Adipocyte (in vitro differentiated cells): Measurements from ENCODE around the gene JDP2.

Source experiments
- DNase-seq: peaks from one replicate; pipeline ENCODE4 v3.0.0-alpha.2; 2015; ENCODE audit warnings: low read depth
- H3K27me3 ChIP-seq: replicated peaks from 2 replicates; pipeline ENCODE4 v1.7.0; 2013; ENCODE audit warnings: mild to moderate bottlenecking, low read length, moderate library complexity; ENCODE audit not compliant: control insufficient read depth, insufficient read depth
- H3K36me3 ChIP-seq: 2 replicates; pipeline ENCODE4 v1.7.0; 2013; ENCODE audit warnings: low read length, mild to moderate bottlenecking, moderate library complexity; ENCODE audit not compliant: control insufficient read depth, insufficient read depth, severe bottlenecking
- H3K4me1 ChIP-seq: 2 replicates; pipeline ENCODE4 v1.7.0; 2013; ENCODE audit warnings: mild to moderate bottlenecking, low read length, moderate library complexity; ENCODE audit not compliant: control insufficient read depth, insufficient read depth
- H3K4me3 ChIP-seq: 2 replicates; pipeline ENCODE4 v1.7.0; 2013; ENCODE audit warnings: mild to moderate bottlenecking, low read length, moderate library complexity
- H3K9ac ChIP-seq: 2 replicates; pipeline ENCODE4 v1.7.0; 2013; ENCODE audit warnings: mild to moderate bottlenecking, low read length, moderate library complexity
- H3K9me3 ChIP-seq: 2 replicates; pipeline ENCODE4 v1.7.0; 2013; ENCODE audit warnings: mild to moderate bottlenecking, low read length, moderate library complexity; ENCODE audit not compliant: control insufficient read depth

Gene JDP2

DNA sequence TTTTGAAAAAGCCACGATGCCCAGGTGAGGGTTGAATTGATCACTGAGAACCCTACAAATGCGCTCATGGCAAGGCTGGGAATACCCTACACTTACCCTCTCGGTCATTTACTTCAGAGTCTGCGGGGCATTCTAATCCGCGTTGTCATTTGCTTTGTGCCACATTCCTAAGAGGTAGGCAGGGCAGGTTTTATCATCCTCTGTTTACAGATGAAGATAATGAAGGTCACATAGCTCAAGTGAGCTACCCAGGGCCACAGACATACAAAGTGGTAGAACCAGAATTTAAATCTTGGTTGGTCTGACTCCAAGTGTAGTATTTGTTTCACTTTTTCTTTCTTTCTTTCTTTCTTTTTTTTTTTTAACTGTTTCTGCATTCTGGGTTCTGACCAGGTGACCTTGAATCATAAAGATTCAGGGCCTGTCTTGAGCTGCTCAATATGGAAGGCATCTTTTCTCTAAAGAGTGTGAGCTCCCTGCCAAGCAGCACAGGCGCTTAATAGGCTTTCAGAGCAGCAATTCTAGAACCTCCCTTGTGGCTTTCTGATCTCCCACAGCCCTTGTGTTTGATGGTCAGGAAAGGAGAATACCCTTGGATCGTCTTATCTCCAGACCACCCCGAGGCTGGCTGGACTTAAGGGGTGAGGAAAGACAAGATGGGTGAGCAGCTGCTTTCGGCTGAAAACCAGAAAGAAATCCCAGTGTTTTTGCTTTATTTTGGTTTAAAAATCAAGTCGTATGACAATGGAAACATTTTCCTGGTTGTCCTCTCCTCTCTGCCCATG is 93.8 kb downstream of the JDP2 start:
- Histone ChIP-seq H3K9ac (no peak overlapping the region), H3K4me1 (peaks cover 9% of the 10 kb centered on the region), H3K36me3 (no peaks in the 10 kb centered on the region), H3K4me3 (no peak overlapping the region), H3K9me3 (no peaks in the 10 kb centered on the region), H3K27me3 (no peaks in the 10 kb centered on the region)
- no peak for DNase-seq

DNA sequence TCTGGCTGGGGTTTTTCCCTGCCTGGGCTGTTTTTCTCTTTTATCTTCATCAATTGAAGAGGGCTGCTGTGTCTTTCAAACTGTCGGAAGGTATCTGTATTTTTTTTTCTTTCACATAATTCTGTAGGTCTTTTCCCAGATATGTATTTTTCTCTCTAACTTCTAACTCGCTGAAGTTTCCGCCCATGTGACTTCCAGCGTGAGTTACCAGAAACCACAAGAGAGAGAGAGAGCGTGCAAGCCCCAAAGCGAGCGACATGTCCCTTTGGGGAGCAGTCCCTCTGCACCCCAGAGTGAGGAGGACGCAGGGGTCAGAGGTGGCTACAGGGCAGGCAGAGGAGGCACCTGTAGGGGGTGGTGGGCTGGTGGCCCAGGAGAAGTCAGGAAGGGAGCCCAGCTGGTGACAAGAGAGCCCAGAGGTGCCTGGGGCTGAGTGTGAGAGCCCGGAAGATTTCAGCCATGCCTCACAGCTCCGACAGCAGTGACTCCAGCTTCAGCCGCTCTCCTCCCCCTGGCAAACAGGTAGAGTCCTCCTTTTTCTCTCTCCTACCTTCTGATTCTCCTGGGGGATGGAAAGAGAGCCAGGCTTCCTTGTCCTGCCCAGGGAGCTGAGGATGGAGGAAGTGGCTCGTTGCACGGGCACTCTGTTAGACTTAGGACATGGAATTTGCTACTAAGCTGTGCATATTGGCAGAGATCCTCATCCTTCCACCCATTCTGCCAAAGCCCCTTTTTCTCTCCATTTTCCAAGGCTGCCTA is 94.6 kb downstream of the JDP2 start, which contains the start of gene BATF:
Gene BATF, plus strand, starts transcription at position 246 of the 759 bp plus-strand sequence. Its CDS starts 214 bp downstream, at position 460.
- no peaks in the 10 kb centered on the region for H3K36me3 ChIP-seq
- DNase-seq = no peak
- H3K4me1 ChIP-seq = peaks cover 9% of the 10 kb centered on the region
- no peak within 1 kb of the TSS for H3K9ac ChIP-seq
- H3K9me3 ChIP-seq = no peaks in the 10 kb centered on the region
- no peak within 1 kb of the TSS for H3K4me3 ChIP-seq
- H3K27me3 ChIP-seq = no peaks in the 10 kb centered on the region

DNA sequence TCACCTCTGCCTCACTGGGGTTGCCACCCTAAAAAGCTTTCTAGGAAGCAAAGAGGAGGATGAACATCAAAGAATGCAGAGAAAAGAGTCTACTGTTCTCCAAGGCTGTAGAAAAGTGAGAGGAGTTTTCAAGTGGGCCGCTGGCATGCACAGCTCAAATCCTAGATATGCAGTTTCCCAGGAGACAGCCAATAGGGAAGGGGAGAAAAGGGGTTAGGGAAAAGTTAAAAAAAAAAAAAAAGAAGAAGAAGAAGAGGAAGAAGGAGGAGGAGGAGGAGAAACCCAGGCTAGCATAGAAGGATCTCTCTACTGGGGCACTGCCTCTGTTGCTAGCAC is 95.1 kb downstream of the JDP2 start:
- no peaks in the 10 kb centered on the region for H3K27me3 ChIP-seq
- H3K36me3 ChIP-seq = no peaks in the 10 kb centered on the region
- peaks cover 9% of the 10 kb centered on the region for H3K4me1 ChIP-seq
- no peak for DNase-seq
- H3K4me3 ChIP-seq = no peak overlapping the region
- H3K9ac ChIP-seq = no peak overlapping the region
- no peaks in the 10 kb centered on the region for H3K9me3 ChIP-seq
